NOMO-1 treated with DMSO at 0.1 percent for 48 hours (cell line): ENCODE data around the gene PRSS50.
"Not testable (repeated sequence)": the region's sequence is repeated elsewhere in the genome, so short reads cannot be mapped to it uniquely, and the experiment has no call there.

ENCODE experiments used
- DNase-seq: peaks from one replicate; lab custom pipeline; 2025; ENCODE audit not compliant: unreplicated experiment; lab: John Stamatoyannopoulos, UW

The PRSS50 gene

DNA sequence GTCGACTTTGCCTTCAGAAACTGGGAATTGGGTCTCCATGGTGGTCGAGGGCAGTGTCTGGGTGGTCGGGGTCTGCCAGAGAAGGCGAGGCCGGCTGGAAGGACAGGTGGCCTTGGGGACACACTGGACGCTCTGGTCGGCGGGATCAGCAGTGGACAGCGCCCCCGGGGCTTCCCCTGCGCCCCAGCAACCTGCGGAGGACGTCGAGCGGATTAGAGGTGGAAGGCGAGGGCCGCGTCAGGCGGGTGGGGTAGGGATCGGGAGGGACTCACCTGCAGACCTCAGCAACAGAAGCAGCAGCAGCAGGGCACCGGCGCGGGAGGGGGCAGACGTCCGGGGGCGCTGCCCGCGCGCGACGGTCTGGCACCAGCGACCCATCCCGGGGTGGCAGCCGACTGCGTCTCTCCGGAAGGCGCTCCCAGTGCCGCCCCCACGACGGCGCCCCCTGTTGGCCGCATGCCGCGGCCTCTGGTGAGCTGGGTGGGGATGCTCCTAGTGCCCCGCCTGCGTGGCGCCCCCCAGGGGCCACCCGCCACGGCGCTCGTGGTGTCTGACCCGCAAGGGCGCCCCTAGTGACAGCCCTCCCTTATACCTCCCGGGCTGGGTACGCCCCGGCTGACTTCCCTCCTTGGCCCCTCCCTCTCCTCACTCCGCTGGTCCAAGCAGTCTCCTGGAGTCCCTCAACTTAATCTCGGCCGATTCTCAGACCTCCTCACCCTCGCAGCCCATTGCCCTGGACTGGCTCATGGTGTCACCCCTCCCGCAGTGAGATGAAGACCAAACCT lies at the start of gene PRSS50:
Gene PRSS50, minus strand, starts transcription at position 423 of the 785 bp plus-strand sequence. Its CDS starts 45 bp downstream, at position 378.
- no peak for DNase-seq

DNA sequence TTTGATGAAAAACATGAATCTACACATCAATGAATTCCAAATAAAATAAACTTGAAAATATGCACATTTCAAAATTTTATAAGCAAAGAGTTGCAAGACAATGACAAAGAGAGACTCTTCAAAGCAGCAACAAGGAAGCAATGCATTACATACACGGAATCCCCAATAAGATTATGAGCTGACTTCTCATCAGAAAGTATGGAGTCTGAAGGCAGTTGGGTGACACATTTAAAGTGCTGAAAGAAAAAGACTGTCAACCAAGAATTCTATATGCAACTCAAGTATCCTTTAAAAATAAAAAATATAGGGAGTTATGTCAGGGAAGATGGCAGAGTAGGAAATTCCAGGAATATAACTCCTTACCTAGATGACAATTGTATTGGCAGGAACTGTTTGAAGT lies 46.5 kb upstream of the PRSS50 start:
- DNase-seq = no peak

GRCh38 chr3:46763178-46763577 lies 45.5 kb upstream of the PRSS50 start:
- DNase-seq = no peak

DNA sequence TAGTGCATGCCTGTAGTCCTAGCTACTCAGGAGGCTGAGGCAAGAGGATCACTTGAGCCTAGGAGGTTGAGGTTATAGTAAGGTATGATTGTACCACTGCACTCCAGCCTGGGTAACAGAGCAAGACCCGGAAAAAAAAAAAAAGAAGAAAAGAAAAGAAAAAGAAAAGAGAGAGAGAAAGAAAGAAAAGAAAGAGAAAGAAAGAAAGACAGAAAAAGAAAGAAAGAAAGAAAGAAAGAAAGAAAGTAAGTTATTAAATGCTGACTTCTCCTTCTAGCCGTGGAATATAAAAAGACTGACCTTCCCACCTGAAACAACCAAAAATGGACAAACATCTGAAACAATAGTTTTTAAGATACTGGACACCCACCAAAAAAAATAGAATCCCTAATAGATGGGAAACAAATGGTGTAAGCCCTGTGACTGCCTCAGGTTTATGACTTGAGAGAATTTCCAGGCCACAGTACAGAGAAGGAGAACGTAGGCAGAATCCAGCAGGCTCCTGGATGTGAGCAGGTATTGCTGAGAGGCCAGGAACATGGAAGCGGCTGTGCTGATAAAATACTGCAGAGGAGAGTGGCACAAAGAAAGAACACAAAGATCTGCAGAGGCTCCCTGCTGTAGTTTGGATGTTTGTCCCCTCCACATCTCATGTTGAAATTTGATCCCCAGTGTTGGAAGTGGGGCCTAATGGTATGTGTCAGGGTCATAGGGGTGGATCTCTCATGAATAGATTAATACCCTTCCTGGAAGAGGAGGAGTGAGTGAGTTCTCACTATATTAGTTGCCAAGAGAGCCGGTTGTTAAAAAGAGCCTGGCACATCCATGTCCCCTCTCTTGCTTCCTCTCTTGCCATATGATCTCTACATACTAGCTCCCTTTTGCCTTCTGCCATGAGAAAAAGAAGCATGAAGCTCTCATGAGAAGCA lies 41.8 kb upstream of the PRSS50 start:
- no peak for DNase-seq

- no peak for DNase-seq
Measured at GRCh38 chr3:46756642-46757041, 39.0 kb upstream of the PRSS50 start.

DNA sequence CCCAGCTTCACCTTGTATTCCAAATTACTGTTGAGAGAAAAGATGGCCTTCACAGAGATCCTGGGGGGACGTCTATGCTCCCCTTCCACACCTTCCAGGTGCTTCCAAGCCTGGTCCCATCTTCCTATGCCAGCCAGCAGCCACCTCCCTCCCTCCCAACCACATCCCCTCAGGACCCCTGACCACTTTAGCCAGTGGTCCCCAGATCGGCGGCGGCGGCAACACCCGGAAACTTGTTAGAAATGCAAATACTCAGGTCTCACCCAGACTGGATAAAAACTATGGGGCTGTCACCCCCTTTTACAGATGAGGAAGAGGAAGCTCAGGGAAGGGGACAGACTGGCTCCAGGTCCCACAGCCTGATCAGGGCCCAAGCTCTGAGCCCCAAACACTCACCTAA lies 38.0 kb upstream of the PRSS50 start:
- DNase-seq = no peak

GRCh38 chr3:46753127-46753526 lies 35.5 kb upstream of the PRSS50 start:
- not testable (repeated sequence) for DNase-seq

GRCh38 chr3:46750555-46751038 lies 32.9 kb upstream of the PRSS50 start:
- no peak for DNase-seq

GRCh38 chr3:46749129-46749528 lies 31.5 kb upstream of the PRSS50 start:
- no peak for DNase-seq

- no peak for DNase-seq
Measured at GRCh38 chr3:46748170-46748569, 30.5 kb upstream of the PRSS50 start.

DNA sequence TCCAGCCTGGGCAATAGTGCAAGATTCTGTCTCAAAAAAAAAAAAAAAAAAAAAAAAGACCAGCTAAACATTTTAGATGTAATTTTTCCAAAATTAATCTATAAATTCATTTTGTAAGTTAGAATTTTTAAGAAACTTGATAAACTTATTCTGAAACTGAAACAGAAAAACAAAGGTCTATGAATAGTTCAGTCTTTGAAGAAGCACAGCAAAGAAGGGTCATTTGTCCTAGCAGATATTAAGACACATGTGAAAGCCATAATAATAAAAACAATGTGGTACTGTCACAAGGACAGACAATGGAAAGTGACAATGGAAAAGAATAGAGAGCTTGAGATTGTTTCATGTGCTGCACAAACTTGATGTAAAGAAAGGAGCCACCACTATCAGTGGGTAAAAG lies 29.0 kb upstream of the PRSS50 start:
- no peak for DNase-seq

GRCh38 chr3:46742992-46743585 lies 25.4 kb upstream of the PRSS50 start:
- DNase-seq = no peak

GRCh38 chr3:46739565-46739964 lies 21.9 kb upstream of the PRSS50 start:
- not testable (repeated sequence) for DNase-seq

DNA sequence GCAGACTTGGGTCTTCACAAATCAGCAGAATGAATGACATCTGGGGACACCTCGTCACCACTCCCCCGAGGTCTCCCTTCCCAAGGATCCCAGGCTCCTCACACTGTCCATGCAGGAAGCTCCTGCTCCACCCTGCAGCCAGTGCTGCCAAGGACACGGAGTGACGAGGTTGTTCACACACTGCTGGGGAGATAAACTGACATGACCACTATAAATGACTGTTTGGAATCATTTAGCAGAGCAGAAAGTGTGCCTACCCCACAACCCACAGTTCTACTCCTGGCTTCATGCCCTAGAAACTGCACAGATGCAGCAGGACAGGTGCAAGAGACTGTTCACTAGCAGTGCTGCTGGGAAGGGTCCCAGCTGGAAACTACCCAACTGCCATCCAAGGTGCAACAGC lies 19.7 kb upstream of the PRSS50 start:
- no peak for DNase-seq

DNA sequence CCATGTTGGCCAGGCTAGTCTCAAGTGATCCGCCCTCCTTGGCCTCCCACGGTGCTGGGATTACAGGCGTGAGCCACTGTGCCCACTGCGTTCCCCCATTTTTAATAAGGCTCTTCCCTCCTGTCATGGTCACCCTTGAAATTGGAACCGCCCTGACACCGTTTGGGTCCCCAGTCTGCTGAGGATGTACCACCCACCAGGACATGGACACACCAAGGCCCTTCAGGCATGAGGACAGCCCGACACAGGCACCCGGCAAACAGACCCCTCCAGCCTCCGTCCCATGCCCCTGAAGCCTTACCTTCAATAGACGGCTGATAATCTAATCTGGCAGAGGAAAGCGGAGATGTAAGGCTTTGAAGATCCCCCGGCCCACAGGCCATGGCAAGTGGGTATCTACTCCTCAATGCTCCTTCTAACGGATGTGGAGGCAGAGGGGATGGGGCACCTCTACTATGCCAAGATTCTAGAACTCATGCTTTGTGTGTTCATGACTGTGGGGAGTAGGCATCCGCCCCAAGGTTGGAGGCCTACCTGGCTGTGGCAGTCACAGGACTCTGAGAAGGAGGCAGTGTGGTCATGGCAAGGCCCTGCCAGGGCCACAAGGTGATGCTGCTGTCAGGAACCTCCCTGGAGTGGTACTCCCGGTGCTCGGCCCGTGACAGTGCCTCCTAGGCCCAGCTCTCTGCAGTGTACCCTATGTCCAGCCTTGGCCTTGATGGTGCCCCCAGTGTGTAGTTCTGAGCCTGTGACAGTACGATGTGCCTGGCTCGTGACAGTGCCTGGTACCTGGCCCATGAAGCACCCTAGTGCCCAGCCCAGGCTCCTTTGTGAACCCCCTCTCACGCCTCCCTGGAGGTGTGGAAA lies 18.6 kb upstream of the PRSS50 start:
- no peak for DNase-seq

- no peak for DNase-seq
Measured at GRCh38 chr3:46734773-46735172, 17.1 kb upstream of the PRSS50 start.

DNA sequence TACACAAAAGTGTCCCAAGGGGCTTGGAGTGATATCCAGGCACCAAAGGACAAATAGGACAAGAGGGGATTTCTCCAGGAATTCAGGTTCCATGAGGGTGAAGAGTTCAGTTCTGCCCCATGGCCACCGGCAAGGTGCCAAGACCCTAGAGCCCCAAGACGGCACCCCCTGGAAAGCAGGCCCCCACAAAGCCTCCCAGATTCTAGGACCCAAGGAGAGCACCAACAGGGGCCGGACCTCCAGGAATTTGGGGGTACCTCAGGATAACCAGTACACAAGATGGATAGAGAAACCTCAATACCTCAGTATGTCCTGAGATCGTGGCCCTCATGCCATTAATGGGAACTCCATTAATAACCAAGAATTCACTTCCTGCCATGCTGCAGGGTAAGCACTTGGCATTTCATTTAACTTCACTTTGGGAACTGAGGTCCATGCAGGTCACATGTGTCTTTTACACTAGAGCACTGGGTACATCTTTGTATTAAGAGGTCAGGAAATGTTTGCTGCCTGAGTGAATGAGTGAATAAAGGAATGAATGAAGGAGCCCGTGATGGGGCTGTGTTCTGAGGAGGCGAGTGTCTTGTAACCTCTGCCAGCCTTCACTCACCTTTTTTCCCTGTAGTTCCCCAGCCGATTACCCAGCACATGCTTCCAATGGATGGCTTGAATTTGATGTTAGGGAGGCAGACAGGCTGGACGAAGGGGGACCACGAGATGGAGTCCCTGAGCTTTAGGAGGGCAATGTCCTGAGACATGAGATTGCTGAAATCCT lies 15.5 kb upstream of the PRSS50 start:
- no peak for DNase-seq

- DNase-seq = no peak
Measured at GRCh38 chr3:46731795-46732194, 14.1 kb upstream of the PRSS50 start.

- DNase-seq = no peak
Measured at GRCh38 chr3:46730819-46731218, 13.2 kb upstream of the PRSS50 start.

GRCh38 chr3:46729038-46729437 lies 11.4 kb upstream of the PRSS50 start:
- no peak for DNase-seq
